ENCODE data around the gene SPNS3. TPM values are rescaled to one million over a fixed set of nuclear protein-coding genes. Genes with fewer than 3 reads are reported as not detected.

SPNS3 gene
- total RNA-seq, 5 donors from 2014 or later (not counting 1 experiment from before 2014, with no cell fraction given), result 2.3 to 5.4 (median 4.6) TPM

DNA sequence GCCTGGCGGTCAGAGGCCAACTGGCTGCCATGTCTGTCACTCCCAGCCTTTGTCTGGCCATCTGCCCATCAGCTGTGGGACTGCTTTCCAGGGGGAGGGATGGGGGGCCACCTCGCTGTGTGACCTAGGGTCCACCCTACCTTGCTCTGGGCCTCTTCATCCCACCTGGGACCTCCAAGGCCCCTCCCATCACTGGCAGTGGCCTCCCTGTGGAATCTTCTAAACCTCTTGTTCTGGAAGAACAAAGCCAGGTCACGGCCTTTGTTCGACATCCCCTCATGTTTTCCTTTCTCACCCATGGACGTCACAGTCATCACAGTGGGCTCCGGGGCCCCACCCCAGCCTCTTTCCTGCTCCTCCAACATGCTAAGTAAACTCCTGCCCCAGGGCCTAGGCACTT is 88.9 kb downstream of the SPNS3 start:
- no peaks in the 10 kb centered on the region for H3K4me1 Mint-ChIP-seq
- peaks cover 0 to 15% of the 10 kb centered on the region in 2 experiments for H3K27me3 ChIP-seq (replicated peaks in 1 of 2; ENCODE audit: control insufficient read depth in 2 of 2, extremely low read depth in 1 of 2, insufficient read depth in 2 of 2, low read length in 1 of 2)
- WGBS (ENCODE audit: insufficient coverage), result 86% methylated on average over 4 of the region's 6 CpGs
- no peak overlapping the region for H3K27ac Mint-ChIP-seq
- DNase-seq (no peak), ATAC-seq (replicated peaks in 1 of 4) (no peak)
- H3K9me3 ChIP-seq, result no peaks in the 10 kb centered on the region
- no peaks in the 10 kb centered on the region for H3K9me3 Mint-ChIP-seq
- H3K27me3 Mint-ChIP-seq, result no peaks in the 10 kb centered on the region
- CTCF ChIA-PET, result no interaction called here
- H3K36me3 Mint-ChIP-seq, result no peaks in the 10 kb centered on the region
- POLR2A ChIA-PET, result no interaction called here
- H3K27ac ChIP-seq (ENCODE audit: low read length), result no peak overlapping the region
- H3K4me1 ChIP-seq (ENCODE audit: control insufficient read depth in 1 of 2, extremely low read depth in 1 of 2, insufficient read depth in 2 of 2, low read length in 2 of 2), result peaks cover 0 to 2% of the 10 kb centered on the region in 2 experiments
- H3K4me3 Mint-ChIP-seq, result no peak overlapping the region
- no peak overlapping the region for H3K4me3 ChIP-seq (ENCODE audit: control insufficient read depth in 1 of 2, extremely low read depth in 1 of 2, low read length in 1 of 2)
- H3K36me3 ChIP-seq (ENCODE audit: control insufficient read depth in 2 of 2, extremely low read depth in 1 of 2, insufficient read depth in 1 of 2, low read length in 1 of 2), result no peaks in the 10 kb centered on the region

GRCh38 chr17:4523946-4524345 is 90.2 kb downstream of the SPNS3 start:
- Histone ChIP-seq H3K27ac (ENCODE audit: low read length) (no peak overlapping the region), H3K9me3 (no peaks in the 10 kb centered on the region), H3K36me3 (ENCODE audit: control insufficient read depth in 2 of 2, extremely low read depth in 1 of 2, insufficient read depth in 1 of 2, low read length in 1 of 2) (no peaks in the 10 kb centered on the region), H3K4me3 (ENCODE audit: control insufficient read depth in 1 of 2, extremely low read depth in 1 of 2, low read length in 1 of 2) (no peak overlapping the region), H3K4me1 (ENCODE audit: control insufficient read depth in 1 of 2, extremely low read depth in 1 of 2, insufficient read depth in 2 of 2, low read length in 2 of 2) (peaks cover 0 to 2% of the 10 kb centered on the region in 2 experiments), H3K27me3 (replicated peaks in 1 of 2; ENCODE audit: control insufficient read depth in 2 of 2, extremely low read depth in 1 of 2, insufficient read depth in 2 of 2, low read length in 1 of 2) (peaks cover 0 to 15% of the 10 kb centered on the region in 2 experiments)
- Mint-ChIP-seq H3K4me3 (no peak overlapping the region), H3K27me3 (no peaks in the 10 kb centered on the region), H3K4me1 (no peaks in the 10 kb centered on the region), H3K27ac (no peak overlapping the region), H3K9me3 (no peaks in the 10 kb centered on the region), H3K36me3 (no peaks in the 10 kb centered on the region)
- WGBS (ENCODE audit: insufficient coverage), result 78% methylated on average over 6 of the region's 8 CpGs
- CTCF ChIA-PET, result no interaction called here
- ATAC-seq (replicated peaks in 1 of 4) (no peak), DNase-seq (no peak)
- POLR2A ChIA-PET, result no interaction called here

DNA sequence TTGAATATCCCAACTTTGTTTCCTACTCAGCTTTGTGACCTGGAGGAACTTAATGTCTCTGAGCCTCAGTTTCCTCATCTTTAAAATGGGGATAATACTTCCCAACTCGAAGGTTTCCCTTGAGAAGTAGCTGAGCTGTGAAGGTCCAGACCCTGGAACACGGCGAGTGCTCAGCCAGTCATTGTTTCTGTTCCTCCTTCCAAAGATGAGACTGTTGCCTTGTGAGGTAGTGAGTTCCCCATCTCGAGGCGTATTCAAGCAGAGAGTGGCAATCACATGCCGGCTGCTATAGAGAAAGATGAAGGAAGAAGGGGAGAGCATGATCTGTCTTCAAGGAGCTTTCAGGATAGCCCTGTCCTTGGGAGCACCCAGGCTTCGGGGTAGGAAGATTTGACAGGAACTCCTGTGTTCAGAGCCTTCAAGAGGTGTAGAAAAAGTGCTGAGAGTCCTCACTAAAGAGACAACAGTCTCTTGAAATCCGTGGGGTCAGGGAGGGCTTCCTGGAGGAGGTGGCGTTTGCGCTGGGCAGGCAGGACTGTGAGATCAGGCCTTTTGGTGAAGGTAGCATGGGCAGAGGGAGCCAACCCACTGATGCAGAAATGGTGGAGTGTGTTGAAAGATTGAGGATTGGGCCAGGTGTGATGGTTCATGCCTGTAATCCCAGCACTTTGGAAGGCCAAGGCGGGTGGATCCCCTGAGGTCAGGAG is 92.1 kb downstream of the SPNS3 start:
- H3K4me1 ChIP-seq (ENCODE audit: control insufficient read depth in 1 of 2, extremely low read depth in 1 of 2, insufficient read depth in 2 of 2, low read length in 2 of 2), result no peaks in the 10 kb centered on the region
- H3K9me3 ChIP-seq, result no peaks in the 10 kb centered on the region
- 85% methylated on average over 8 of the region's 11 CpGs for WGBS (ENCODE audit: insufficient coverage)
- no peak for ATAC-seq (replicated peaks in 1 of 4)
- H3K36me3 ChIP-seq (ENCODE audit: control insufficient read depth in 2 of 2, extremely low read depth in 1 of 2, insufficient read depth in 1 of 2, low read length in 1 of 2), result no peaks in the 10 kb centered on the region
- H3K36me3 Mint-ChIP-seq, result no peaks in the 10 kb centered on the region
- CTCF ChIA-PET, result no interaction called here
- peaks cover 0 to 2% of the 10 kb centered on the region in 2 experiments for H3K27me3 ChIP-seq (replicated peaks in 1 of 2; ENCODE audit: control insufficient read depth in 2 of 2, extremely low read depth in 1 of 2, insufficient read depth in 2 of 2, low read length in 1 of 2)
- no peak overlapping the region for H3K4me3 ChIP-seq (ENCODE audit: control insufficient read depth in 1 of 2, extremely low read depth in 1 of 2, low read length in 1 of 2)
- H3K4me3 Mint-ChIP-seq, result no peak overlapping the region
- DNase-seq, result no peak
- H3K27ac ChIP-seq (ENCODE audit: low read length), result no peak overlapping the region
- H3K9me3 Mint-ChIP-seq, result no peaks in the 10 kb centered on the region
- POLR2A ChIA-PET, result no interaction called here
- H3K27ac Mint-ChIP-seq, result no peak overlapping the region
- peaks cover 0 to 4% of the 10 kb centered on the region in 2 donors for H3K27me3 Mint-ChIP-seq
- H3K4me1 Mint-ChIP-seq, result no peaks in the 10 kb centered on the region

DNA sequence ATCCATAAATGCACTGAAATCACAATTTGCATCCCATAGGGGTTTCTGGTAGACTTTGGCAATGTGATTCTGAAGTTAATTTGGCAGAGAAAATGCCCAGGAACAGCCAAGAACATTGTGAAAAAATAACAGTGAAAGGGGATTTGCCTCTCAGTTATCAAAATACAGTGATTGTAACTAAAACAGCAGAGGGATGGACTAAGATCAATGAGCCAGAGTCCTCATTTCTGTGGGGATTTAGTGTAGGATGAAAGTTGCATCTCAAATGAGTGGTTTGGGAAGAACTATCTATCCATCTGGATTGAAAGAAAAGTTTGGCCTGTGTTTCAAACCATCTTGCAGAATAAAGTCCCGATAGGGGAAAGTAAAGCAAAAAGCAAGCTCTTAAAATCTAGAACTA is 93.4 kb downstream of the SPNS3 start:
- Mint-ChIP-seq H3K36me3 (no peaks in the 10 kb centered on the region), H3K4me3 (no peak overlapping the region), H3K9me3 (no peaks in the 10 kb centered on the region), H3K27ac (no peak overlapping the region), H3K4me1 (no peaks in the 10 kb centered on the region), H3K27me3 (peaks cover 3 to 8% of the 10 kb centered on the region in 2 donors)
- H3K4me3 ChIP-seq (ENCODE audit: control insufficient read depth in 1 of 2, extremely low read depth in 1 of 2, low read length in 1 of 2), result no peak overlapping the region
- no peaks in the 10 kb centered on the region for H3K4me1 ChIP-seq (ENCODE audit: control insufficient read depth in 1 of 2, extremely low read depth in 1 of 2, insufficient read depth in 2 of 2, low read length in 2 of 2)
- ChIA-PET POLR2A (no interaction called here), CTCF (interaction anchor here in 1 of 2 donors (0.7 kb wide), 1 partner anchor 31 kb away, joined by 3 read pairs; no protein-coding TSS in a partner anchor)
- WGBS (ENCODE audit: insufficient coverage), result no CpG with 5 or more reads among the region's 1 CpG
- no peaks in the 10 kb centered on the region for H3K9me3 ChIP-seq
- H3K36me3 ChIP-seq (ENCODE audit: control insufficient read depth in 2 of 2, extremely low read depth in 1 of 2, insufficient read depth in 1 of 2, low read length in 1 of 2), result no peaks in the 10 kb centered on the region
- H3K27ac ChIP-seq (ENCODE audit: low read length), result no peak overlapping the region
- DNase-seq (no peak), ATAC-seq (replicated peaks in 1 of 4) (no peak)
- H3K27me3 ChIP-seq (replicated peaks in 1 of 2; ENCODE audit: control insufficient read depth in 2 of 2, extremely low read depth in 1 of 2, insufficient read depth in 2 of 2, low read length in 1 of 2), result peaks cover 0 to 13% of the 10 kb centered on the region in 2 experiments

- no peak overlapping the region for H3K4me3 ChIP-seq (ENCODE audit: control insufficient read depth in 1 of 2, extremely low read depth in 1 of 2, low read length in 1 of 2)
- Mint-ChIP-seq H3K36me3 (no peaks in the 10 kb centered on the region), H3K27me3 (peaks cover 4 to 11% of the 10 kb centered on the region in 2 donors), H3K4me1 (no peaks in the 10 kb centered on the region), H3K27ac (no peak overlapping the region), H3K4me3 (no peak overlapping the region), H3K9me3 (no peaks in the 10 kb centered on the region)
- H3K9me3 ChIP-seq, result no peaks in the 10 kb centered on the region
- ATAC-seq (replicated peaks in 1 of 4) (no peak), DNase-seq (no peak)
- ChIA-PET CTCF (no interaction called here), POLR2A (no interaction called here)
- no peak overlapping the region for H3K27ac ChIP-seq (ENCODE audit: low read length)
- 95% methylated on average over 7 of the region's 12 CpGs for WGBS (ENCODE audit: insufficient coverage)
- peaks cover 0 to 16% of the 10 kb centered on the region in 2 experiments for H3K27me3 ChIP-seq (replicated peaks in 1 of 2; ENCODE audit: control insufficient read depth in 2 of 2, extremely low read depth in 1 of 2, insufficient read depth in 2 of 2, low read length in 1 of 2)
- no peaks in the 10 kb centered on the region for H3K36me3 ChIP-seq (ENCODE audit: control insufficient read depth in 2 of 2, extremely low read depth in 1 of 2, insufficient read depth in 1 of 2, low read length in 1 of 2)
- no peaks in the 10 kb centered on the region for H3K4me1 ChIP-seq (ENCODE audit: control insufficient read depth in 1 of 2, extremely low read depth in 1 of 2, insufficient read depth in 2 of 2, low read length in 2 of 2)
Observed at GRCh38 chr17:4527566-4528125, 93.9 kb downstream of the SPNS3 start.

GRCh38 chr17:4529533-4530152 is 95.9 kb downstream of the SPNS3 start:
- H3K27me3 ChIP-seq (replicated peaks in 1 of 2; ENCODE audit: control insufficient read depth in 2 of 2, extremely low read depth in 1 of 2, insufficient read depth in 2 of 2, low read length in 1 of 2), result peaks cover 0 to 35% of the 10 kb centered on the region in 2 experiments
- H3K4me3 ChIP-seq (ENCODE audit: control insufficient read depth in 1 of 2, extremely low read depth in 1 of 2, low read length in 1 of 2), result no peak overlapping the region
- ChIA-PET POLR2A (no interaction called here), CTCF (no interaction called here)
- H3K27ac ChIP-seq (ENCODE audit: low read length), result no peak overlapping the region
- DNase-seq, result no peak
- H3K4me1 ChIP-seq (ENCODE audit: control insufficient read depth in 1 of 2, extremely low read depth in 1 of 2, insufficient read depth in 2 of 2, low read length in 2 of 2), result no peaks in the 10 kb centered on the region
- H3K4me1 Mint-ChIP-seq, result no peaks in the 10 kb centered on the region
- no peak overlapping the region for H3K27ac Mint-ChIP-seq
- H3K4me3 Mint-ChIP-seq, result no peak overlapping the region
- WGBS (ENCODE audit: insufficient coverage), result 86% methylated on average over 9 of the region's 13 CpGs
- H3K36me3 Mint-ChIP-seq, result no peaks in the 10 kb centered on the region
- ATAC-seq (replicated peaks in 1 of 4), result no peak
- H3K36me3 ChIP-seq (ENCODE audit: control insufficient read depth in 2 of 2, extremely low read depth in 1 of 2, insufficient read depth in 1 of 2, low read length in 1 of 2), result no peaks in the 10 kb centered on the region
- H3K9me3 Mint-ChIP-seq, result no peaks in the 10 kb centered on the region
- H3K27me3 Mint-ChIP-seq, result peaks cover 7 to 11% of the 10 kb centered on the region in 2 donors
- H3K9me3 ChIP-seq, result no peaks in the 10 kb centered on the region

Data from T-cell (primary cell).